WI38 (cell line): ENCODE measurements around the gene CXorf65.

Source experiments
- H3K4me3 ChIP-seq: 2 replicates; pipeline ENCODE4 v1.5.1; 2011; ENCODE audit warnings: low read depth, mild to moderate bottlenecking, control low read depth, low read length
- TF ChIP-seq, protein P1 (sequence below): IDR thresholded peaks from 2 replicates; pipeline ENCODE4 v1.5.1; 2012; ENCODE audit warnings: low read depth, mild to moderate bottlenecking, control low read depth, low read length

Gene CXorf65

DNA sequence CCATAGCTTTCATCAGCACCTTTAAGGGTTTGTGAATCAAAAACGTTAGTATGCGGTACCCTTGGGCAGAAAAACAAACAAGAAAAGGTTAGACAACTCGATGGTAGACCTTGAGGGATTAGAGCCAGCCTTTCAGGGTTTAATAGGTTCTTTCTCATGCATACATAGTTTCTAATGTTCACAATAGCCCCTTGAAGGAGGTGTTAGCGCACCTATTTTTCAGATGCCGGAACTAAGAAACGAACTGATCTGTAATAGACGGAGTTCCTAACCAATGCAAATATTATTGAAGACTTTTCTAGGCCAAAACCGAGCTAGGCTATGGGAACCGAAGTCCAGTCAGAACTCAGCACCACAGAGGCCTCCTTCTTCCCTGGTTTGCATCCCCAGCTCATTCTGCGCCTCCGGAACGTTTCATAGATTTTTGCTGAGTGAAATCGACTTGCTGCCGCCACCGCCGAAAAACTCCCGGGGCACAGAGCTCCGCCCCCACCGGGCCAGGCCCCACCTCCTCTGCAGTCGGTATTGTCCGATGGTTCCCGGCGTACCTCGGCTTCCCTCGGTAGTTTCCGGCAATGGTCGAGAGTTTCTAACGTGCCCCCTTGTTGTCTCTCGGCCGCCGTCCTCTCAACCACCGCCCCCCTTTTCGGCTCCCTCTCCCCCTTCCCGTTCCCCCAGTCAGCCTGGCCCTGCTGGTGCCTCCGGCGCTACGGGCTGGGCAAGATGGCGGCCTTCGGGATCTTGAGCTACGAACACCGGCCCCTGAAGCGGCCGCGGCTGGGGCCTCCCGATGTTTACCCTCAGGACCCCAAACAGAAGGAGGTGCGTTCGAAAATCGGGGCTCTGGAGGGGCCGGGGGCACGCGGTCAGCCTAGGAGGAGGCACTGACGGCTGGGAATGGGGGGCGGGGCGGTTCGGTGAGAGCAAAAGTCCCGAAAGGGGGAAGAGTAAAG is 11.8 kb upstream of the CXorf65 start, which contains the start of gene MED12:
Gene MED12, plus strand, starts transcription at position 565 of the 953 bp plus-strand sequence. Its CDS starts 159 bp downstream, at position 724.
- H3K4me3 ChIP-seq, result peak within 1 kb of the TSS; percentile 55

DNA sequence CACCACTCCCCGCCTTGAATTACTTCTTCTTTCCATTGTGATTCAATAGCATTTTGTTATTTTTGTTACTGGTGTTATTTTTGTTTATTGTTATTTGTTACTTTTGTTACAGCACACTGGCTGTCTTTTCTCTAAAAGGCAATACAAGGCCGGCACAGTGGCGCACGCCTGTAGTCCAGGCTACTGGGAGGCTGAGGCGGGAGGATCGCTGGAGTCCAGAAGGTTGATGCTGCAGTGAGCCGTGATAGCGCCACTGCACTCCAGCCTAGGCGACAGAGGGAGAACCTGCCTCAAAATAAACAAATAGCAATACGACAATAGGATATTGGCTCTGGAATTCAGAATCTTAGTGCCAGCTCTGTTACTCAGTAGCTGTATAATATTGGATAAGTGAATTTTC is 10.8 kb upstream of the CXorf65 start:
- no peak overlapping the region for H3K4me3 ChIP-seq
- TF ChIP-seq, protein P1, sequence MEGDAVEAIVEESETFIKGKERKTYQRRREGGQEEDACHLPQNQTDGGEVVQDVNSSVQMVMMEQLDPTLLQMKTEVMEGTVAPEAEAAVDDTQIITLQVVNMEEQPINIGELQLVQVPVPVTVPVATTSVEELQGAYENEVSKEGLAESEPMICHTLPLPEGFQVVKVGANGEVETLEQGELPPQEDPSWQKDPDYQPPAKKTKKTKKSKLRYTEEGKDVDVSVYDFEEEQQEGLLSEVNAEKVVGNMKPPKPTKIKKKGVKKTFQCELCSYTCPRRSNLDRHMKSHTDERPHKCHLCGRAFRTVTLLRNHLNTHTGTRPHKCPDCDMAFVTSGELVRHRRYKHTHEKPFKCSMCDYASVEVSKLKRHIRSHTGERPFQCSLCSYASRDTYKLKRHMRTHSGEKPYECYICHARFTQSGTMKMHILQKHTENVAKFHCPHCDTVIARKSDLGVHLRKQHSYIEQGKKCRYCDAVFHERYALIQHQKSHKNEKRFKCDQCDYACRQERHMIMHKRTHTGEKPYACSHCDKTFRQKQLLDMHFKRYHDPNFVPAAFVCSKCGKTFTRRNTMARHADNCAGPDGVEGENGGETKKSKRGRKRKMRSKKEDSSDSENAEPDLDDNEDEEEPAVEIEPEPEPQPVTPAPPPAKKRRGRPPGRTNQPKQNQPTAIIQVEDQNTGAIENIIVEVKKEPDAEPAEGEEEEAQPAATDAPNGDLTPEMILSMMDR, result no peak

More for the DNA sequence above, 11.8 kb upstream of the CXorf65 start, which contains the start of gene MED12:
- TF ChIP-seq, protein P1, result no peak

DNA sequence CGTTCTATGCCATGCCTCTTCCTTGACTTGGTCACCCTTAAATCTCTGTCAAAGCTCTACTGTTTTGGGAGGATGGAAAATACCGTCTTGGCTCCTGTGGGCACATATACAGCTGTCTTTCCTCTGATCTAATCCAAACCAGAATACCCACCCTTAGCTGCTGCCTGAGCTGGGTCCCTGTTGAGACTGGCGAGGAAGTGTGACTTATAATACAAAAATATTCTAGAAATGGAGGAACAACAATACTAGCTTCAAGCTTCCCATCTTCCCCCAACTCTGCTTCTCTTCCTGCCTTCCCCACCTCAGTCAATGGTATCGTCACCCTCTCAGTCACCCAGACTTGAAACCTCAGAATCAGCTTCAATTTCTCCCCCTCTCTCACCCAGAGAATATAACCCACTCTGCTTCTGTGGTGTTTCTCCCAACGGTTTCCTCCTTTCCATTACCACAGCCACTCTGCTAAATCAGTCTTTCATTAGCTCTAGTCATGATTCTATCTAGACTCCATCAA is 5.4 kb upstream of the CXorf65 start:
- H3K4me3 ChIP-seq, result no peak overlapping the region
- TF ChIP-seq, protein P1, result no peak

DNA sequence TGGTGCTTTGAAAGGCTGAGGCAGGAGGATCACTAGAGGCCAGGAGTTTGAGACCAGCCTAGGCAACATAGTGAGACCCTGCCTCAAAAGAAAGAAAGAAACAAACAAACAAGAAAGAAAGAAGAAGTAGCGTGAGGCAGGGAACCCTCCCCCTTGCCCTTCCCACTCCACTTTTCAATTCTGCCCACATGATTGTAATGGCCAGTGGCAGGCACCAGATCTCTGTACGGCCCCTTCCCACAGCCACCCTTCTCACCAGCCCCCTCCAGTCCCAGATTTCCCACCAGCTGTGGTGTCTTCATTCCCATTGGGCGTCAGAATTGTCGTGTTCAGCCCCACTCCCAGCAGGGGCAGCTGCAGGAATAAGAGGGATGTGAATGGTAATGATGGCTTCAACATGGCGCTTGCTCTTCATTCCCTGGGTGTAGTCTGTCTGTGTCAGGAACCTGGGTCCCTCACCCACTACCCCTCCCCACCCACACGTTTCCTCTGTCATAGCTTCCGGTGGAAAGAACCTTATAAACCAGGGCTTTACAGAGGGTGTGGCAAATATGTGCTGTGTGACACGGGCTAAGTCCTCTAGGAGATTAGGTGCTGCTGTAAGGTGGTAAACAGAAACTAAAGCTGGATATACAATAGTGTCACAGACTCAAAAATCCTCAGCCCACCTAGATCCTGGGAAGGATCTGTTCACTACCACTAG is 4.8 kb upstream of the CXorf65 start, which contains the start of gene IL2RG:
Gene IL2RG, minus strand, starts transcription at position 437 of the 703 bp plus-strand sequence. Its CDS starts 38 bp downstream, at position 399.
- TF ChIP-seq, protein P1, result no peak
- no peak within 1 kb of the TSS for H3K4me3 ChIP-seq

DNA sequence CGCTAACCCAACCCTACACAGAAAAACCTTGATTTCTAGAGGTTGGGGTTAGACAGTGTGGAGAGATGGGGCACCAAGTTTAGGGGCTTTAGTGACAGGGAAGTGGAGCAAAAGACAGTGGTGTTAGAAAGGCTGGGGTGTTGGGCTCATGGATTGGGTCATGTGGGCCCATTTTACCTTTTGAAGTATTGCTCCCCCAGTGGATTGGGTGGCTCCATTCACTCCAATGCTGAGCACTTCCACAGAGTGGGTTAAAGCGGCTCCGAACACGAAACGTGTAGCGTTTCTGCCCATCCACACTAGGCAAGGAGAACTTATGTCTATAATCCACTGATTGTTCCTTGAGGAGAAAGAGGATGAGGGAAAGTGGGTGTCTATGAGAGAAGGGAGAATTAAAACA is 2.5 kb upstream of the CXorf65 start:
- no peak overlapping the region for H3K4me3 ChIP-seq
- TF ChIP-seq, protein P1, result no peak

DNA sequence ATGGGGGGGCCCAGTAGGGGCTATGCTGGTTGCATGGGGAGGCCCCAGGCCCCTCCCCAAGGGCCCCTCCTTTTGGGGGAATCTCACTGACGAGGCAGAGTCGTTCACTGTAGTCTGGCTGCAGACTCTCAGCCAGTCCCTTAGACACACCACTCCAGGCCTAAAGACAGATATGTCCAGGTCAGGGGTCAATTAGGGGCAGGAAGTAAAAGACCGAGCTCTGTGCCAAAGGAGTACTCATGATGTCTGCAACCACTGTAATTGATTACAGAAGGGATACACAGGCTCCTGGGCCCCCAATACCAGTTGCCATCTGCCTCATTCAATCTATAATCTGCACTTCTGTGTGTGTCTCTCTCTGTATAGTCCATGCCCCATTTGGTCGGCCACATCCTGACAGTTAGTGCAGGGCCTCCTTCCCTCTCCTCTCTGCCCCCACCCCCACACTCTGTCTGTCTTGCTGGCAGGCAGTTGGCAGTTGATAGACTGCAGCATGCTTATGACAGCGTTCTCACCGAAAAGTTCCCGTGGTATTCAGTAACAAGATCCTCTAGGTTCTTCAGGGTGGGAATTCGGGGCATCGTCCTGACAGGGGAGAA is 1.3 kb upstream of the CXorf65 start:
- H3K4me3 ChIP-seq, result no peak overlapping the region

More for the DNA sequence above, 1.3 kb upstream of the CXorf65 start:
- TF ChIP-seq, protein P1, result no peak
